Lower leg skin (tissue), 4 donors: ENCODE measurements around the gene EPS8L3. TPM values are rescaled to one million over a fixed set of nuclear protein-coding genes. Genes with fewer than 3 reads are reported as not detected.

Experiments
- DNase-seq, 2 donors: peaks; one replicate each; pipeline ENCODE4 v3.0.0-alpha.2; 2019; ENCODE audit warnings: low spot score in 2 of 2
- H3K4me3 ChIP-seq: fragments of 200-600 bp; sonication (generic); 2 replicates; pipeline ENCODE4 v1.5.1; 2017; ENCODE audit warnings: mild to moderate bottlenecking, low read depth; ENCODE audit not compliant: poor library complexity, severe bottlenecking
- POLR2A ChIP-seq, 2 donors: fragments of 450-650 bp; IDR thresholded peaks; one replicate each; pipeline ENCODE4 v1.6.1; 2016 to 2017; ENCODE audit warnings: antibody characterized with exemption in 2 of 2, mild to moderate bottlenecking in 1 of 2, moderate library complexity in 1 of 2
- WGBS, 2 donors: methylation state at CpG; one replicate each; pipeline ENCODE4 v1.1.5; 2018; 5-methylcytosine and 5-hydroxymethylcytosine counted together
- intact Hi-C: fragments of 100-400 bp; cut with DNase I; formaldehyde crosslinking; loops from one replicate; pipeline ENCODE4 v1.15.0; 2023; ENCODE audit warnings: low total_unique reads
- total RNA-seq, 4 donors: library from RNA; depleted of rRNA; stranded (reverse); fragments of >200 nt; gene quantifications; one replicate each; pipeline ENCODE4 v1.1.0, GENCODE V29; 2016
- TF ChIP-seq, protein P1 (sequence below), 3 donors: fragments of 450-650 bp; IDR thresholded peaks; one replicate each; pipeline ENCODE4 v1.5.1; 2016; ENCODE audit warnings: antibody characterized with exemption in 3 of 3, mild to moderate bottlenecking in 3 of 3, moderate library complexity in 2 of 3

The EPS8L3 gene
- total RNA-seq, 4 donors from 2014 or later: not detected

GRCh38 chr1:109777980-109778625, 14.4 kb upstream of the EPS8L3 start:
- DNase-seq: no peak
- intact Hi-C loops: loop anchor here (2.0 kb wide), 1 partner anchor 207 kb away; the partner anchor contains the start of gene AHCYL1
- TF ChIP-seq POLR2A (IDR thresholded peaks at IDR 0.05): no peak
- TF ChIP-seq, protein P1, sequence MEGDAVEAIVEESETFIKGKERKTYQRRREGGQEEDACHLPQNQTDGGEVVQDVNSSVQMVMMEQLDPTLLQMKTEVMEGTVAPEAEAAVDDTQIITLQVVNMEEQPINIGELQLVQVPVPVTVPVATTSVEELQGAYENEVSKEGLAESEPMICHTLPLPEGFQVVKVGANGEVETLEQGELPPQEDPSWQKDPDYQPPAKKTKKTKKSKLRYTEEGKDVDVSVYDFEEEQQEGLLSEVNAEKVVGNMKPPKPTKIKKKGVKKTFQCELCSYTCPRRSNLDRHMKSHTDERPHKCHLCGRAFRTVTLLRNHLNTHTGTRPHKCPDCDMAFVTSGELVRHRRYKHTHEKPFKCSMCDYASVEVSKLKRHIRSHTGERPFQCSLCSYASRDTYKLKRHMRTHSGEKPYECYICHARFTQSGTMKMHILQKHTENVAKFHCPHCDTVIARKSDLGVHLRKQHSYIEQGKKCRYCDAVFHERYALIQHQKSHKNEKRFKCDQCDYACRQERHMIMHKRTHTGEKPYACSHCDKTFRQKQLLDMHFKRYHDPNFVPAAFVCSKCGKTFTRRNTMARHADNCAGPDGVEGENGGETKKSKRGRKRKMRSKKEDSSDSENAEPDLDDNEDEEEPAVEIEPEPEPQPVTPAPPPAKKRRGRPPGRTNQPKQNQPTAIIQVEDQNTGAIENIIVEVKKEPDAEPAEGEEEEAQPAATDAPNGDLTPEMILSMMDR (IDR thresholded peaks at IDR 0.05): no peak
- 87 to 92% methylated on average over 9 of the region's 9 CpGs for WGBS, 2 donors
- no peak overlapping the region for H3K4me3 ChIP-seq

DNA sequence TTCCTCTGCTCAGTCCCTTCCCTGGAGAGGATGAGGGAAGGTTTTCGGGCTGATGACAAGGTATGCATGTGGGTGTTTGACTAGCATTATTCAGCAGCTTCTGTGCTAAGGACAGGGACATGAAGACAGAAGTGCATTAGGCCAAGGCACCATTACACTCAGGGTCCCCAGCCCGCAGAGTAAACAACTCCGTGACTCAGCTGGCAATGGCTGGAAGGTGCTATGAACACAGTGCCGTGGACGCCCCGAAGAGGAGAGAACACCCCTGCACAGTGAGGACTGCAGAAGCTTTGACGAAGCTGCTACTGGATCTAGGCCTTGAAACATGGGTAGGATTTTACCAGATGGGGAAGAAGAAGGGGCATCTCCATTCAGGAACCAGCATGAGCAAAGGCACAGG, 13.7 kb upstream of the EPS8L3 start:
- intact Hi-C loops: loop anchor here (2.0 kb wide), 1 partner anchor 207 kb away; the partner anchor contains the start of gene AHCYL1
- 81 to 83% methylated on average over 7 of the region's 7 CpGs for WGBS, 2 donors
- no peak for DNase-seq
- H3K4me3 ChIP-seq: no peak overlapping the region
- TF ChIP-seq, protein P1 (IDR thresholded peaks at IDR 0.05): no peak
- TF ChIP-seq POLR2A (IDR thresholded peaks at IDR 0.05): no peak

- 22 to 46% methylated on average over 4 of the region's 4 CpGs for WGBS, 2 donors
- no peak overlapping the region for H3K4me3 ChIP-seq
- intact Hi-C loops: loop anchor here (2.0 kb wide), 1 partner anchor 208 kb away; the partner anchor contains the start of gene AHCYL1
- TF ChIP-seq POLR2A (IDR thresholded peaks at IDR 0.05): no peak
- TF ChIP-seq, protein P1 (IDR thresholded peaks at IDR 0.05): peak in 1 of 3 donors; percentile 85
- peak; percentile 73 to 97 for DNase-seq
These were observed 13.2 kb upstream of the EPS8L3 start for GRCh38 chr1:109776911-109777310.

- no peak for TF ChIP-seq POLR2A (IDR thresholded peaks at IDR 0.05)
- TF ChIP-seq, protein P1 (IDR thresholded peaks at IDR 0.05): no peak
- WGBS, 2 donors: 91 to 92% methylated on average over 6 of the region's 6 CpGs
- no peak for DNase-seq
- intact Hi-C loops: loop anchor here (2.0 kb wide), 1 partner anchor 208 kb away; the partner anchor contains the start of gene AHCYL1
- no peak overlapping the region for H3K4me3 ChIP-seq
These were observed 12.6 kb upstream of the EPS8L3 start for GRCh38 chr1:109776206-109776835.

- no peak for DNase-seq
- intact Hi-C loops: no loop called here
- no peak for TF ChIP-seq POLR2A (IDR thresholded peaks at IDR 0.05)
- TF ChIP-seq, protein P1 (IDR thresholded peaks at IDR 0.05): no peak
- no peak overlapping the region for H3K4me3 ChIP-seq
- WGBS, 2 donors: 29 to 35% methylated on average over 1 of the region's 1 CpG
These were observed 11.7 kb upstream of the EPS8L3 start for GRCh38 chr1:109775398-109775797.
